Gastroesophageal sphincter (tissue), 4 donors: Measurements from ENCODE around the gene FTCD. TPM values are rescaled to one million over a fixed set of nuclear protein-coding genes. Genes with fewer than 3 reads are reported as not detected.

Experiments used
- ATAC-seq: fragments of 150-250 bp; one replicate; pipeline ENCODE4 v1.9.1; 2016; ENCODE audit warnings: mild to moderate bottlenecking, moderate library complexity
- H3K27ac ChIP-seq, 4 donors: fragments of 200-600 bp; sonication (generic) in 3 of 4; 1 replicate in 3 of 4; 2 replicates in 1 of 4; pipeline ENCODE4 v1.5.1; 2016 to 2019
- H3K27me3 ChIP-seq: fragments of 200-600 bp; sonication (generic); one replicate; pipeline ENCODE4 v1.5.1; 2019
- H3K36me3 ChIP-seq, 2 donors: fragments of 200-600 bp; sonication (generic); one replicate each; pipeline ENCODE4 v1.5.1; 2019; ENCODE audit warnings: control low read depth in 1 of 2
- H3K4me1 ChIP-seq, 3 donors: fragments of 200-600 bp; sonication (generic); 1 replicate in 2 of 3; 2 replicates in 1 of 3; pipeline ENCODE4 v1.5.1; 2016 to 2019; ENCODE audit warnings: control low read depth in 2 of 3
- H3K4me3 ChIP-seq, 2 donors: fragments of 200-600 bp; sonication (generic); one replicate each; pipeline ENCODE4 v1.5.1; 2019; ENCODE audit warnings: mild to moderate bottlenecking in 1 of 2, moderate library complexity in 1 of 2
- H3K9me3 ChIP-seq, 3 donors: fragments of 200-600 bp; sonication (generic); one replicate each; pipeline ENCODE4 v1.5.1; 2017 to 2019; ENCODE audit warnings: control low read depth in 2 of 3
- CTCF ChIP-seq, 4 experiments: fragments of 200-600 bp in 2 of 4; fragments of 450-650 bp in 2 of 4; sonication (generic) in 1 of 4; IDR thresholded peaks; one replicate each; pipeline ENCODE4 v1.5.1; 2017 to 2019; ENCODE audit warnings: antibody characterized with exemption in 4 of 4, mild to moderate bottlenecking in 2 of 4, moderate library complexity in 2 of 4
- EP300 ChIP-seq: sonication (generic); formaldehyde crosslinking; IDR thresholded peaks from one replicate; pipeline ENCODE4 v1.6.1; 2017; ENCODE audit warnings: antibody characterized with exemption, mild to moderate bottlenecking
- POLR2A ChIP-seq, 2 donors: fragments of 450-650 bp; IDR thresholded peaks; one replicate each; pipeline ENCODE4 v1.6.1; 2017; ENCODE audit warnings: antibody characterized with exemption in 2 of 2, mild to moderate bottlenecking in 2 of 2, moderate library complexity in 1 of 2
- POLR2AphosphoS5 ChIP-seq: sonication (generic); formaldehyde crosslinking; IDR thresholded peaks from one replicate; pipeline ENCODE4 v1.6.1; 2017; ENCODE audit warnings: antibody characterized with exemption
- WGBS, 2 donors: methylation state at CpG; one replicate each; pipeline ENCODE4 v1.1.5; 2018; ENCODE audit warnings: low coverage in 1 of 2; 5-methylcytosine and 5-hydroxymethylcytosine counted together
- total RNA-seq, 4 donors: library from RNA; depleted of rRNA; stranded (reverse); fragments of >200 nt; gene quantifications; one replicate each; pipeline ENCODE4 v1.1.0, GENCODE V29; 2016

The FTCD gene
- total RNA-seq, 4 donors from 2014 or later: 0.31 to 1.5 TPM; not detected in 2

GRCh38 chr21:46146856-46147255 lies 8.5 kb downstream of the FTCD start:
- Histone ChIP-seq H3K9me3 (no peaks in the 10 kb centered on the region), H3K4me1 (peaks cover 0 to 17% (median 3%) of the 10 kb centered on the region in 3 donors), H3K4me3 (no peak overlapping the region), H3K36me3 (no peaks in the 10 kb centered on the region), H3K27me3 (no peaks in the 10 kb centered on the region), H3K27ac (no peak overlapping the region)
- 50 to 80% methylated on average over 1 to 2 of the region's 14 CpGs for WGBS, 2 donors
- no peak for ATAC-seq
- TF ChIP-seq CTCF (IDR thresholded peaks at IDR 0.05): no peak
- no peak for TF ChIP-seq POLR2AphosphoS5
- TF ChIP-seq EP300: no peak
- TF ChIP-seq POLR2A (IDR thresholded peaks at IDR 0.05): no peak

GRCh38 chr21:46145840-46146691 lies 9.3 kb downstream of the FTCD start:
- 100% methylated on average over 1 of the region's 60 CpGs; no CpG with 5 or more reads in 1 of the 2 donors for WGBS, 2 donors
- Histone ChIP-seq H3K36me3 (no peaks in the 10 kb centered on the region), H3K27me3 (no peaks in the 10 kb centered on the region)

GRCh38 chr21:46145159-46145839 lies 10.1 kb downstream of the FTCD start:
- no CpG with 5 or more reads among the region's 51 CpGs for WGBS, 2 donors

More at GRCh38 chr21:46145840-46146691, 9.3 kb downstream of the FTCD start:
- Histone ChIP-seq H3K4me3 (no peak overlapping the region), H3K4me1 (peaks cover 0 to 17% (median 3%) of the 10 kb centered on the region in 3 donors), H3K27ac (no peak overlapping the region), H3K9me3 (no peaks in the 10 kb centered on the region)
- TF ChIP-seq CTCF (IDR thresholded peaks at IDR 0.05) (no peak), EP300 (no peak), POLR2AphosphoS5 (no peak), POLR2A (IDR thresholded peaks at IDR 0.05) (no peak)
- ATAC-seq: no peak

GRCh38 chr21:46144464-46145070 lies 10.8 kb downstream of the FTCD start:
- H3K27ac ChIP-seq: peak overlapping the region in 1 of 4 donors; percentile 77
- peaks cover 0 to 17% (median 3%) of the 10 kb centered on the region in 3 donors for H3K4me1 ChIP-seq
- no peaks in the 10 kb centered on the region for H3K36me3 ChIP-seq
- H3K27me3 ChIP-seq: peaks cover 4% of the 10 kb centered on the region
- H3K4me3 ChIP-seq: no peak overlapping the region
- no peaks in the 10 kb centered on the region for H3K9me3 ChIP-seq
- TF ChIP-seq CTCF (IDR thresholded peaks at IDR 0.05) (no peak), POLR2AphosphoS5 (no peak), POLR2A (IDR thresholded peaks at IDR 0.05) (no peak), EP300 (no peak)
- 0% methylated on average over 1 of the region's 4 CpGs for WGBS, 2 donors
- ATAC-seq: no peak

More at GRCh38 chr21:46145159-46145839, 10.1 kb downstream of the FTCD start:
- Histone ChIP-seq H3K4me3 (no peak overlapping the region), H3K27me3 (no peaks in the 10 kb centered on the region), H3K4me1 (peaks cover 0 to 17% (median 3%) of the 10 kb centered on the region in 3 donors), H3K9me3 (no peaks in the 10 kb centered on the region), H3K36me3 (no peaks in the 10 kb centered on the region), H3K27ac (peak overlapping the region in 1 of 4 donors; percentile 25)
- ATAC-seq: no peak
- TF ChIP-seq POLR2AphosphoS5 (no peak), CTCF (IDR thresholded peaks at IDR 0.05) (no peak), EP300 (no peak), POLR2A (IDR thresholded peaks at IDR 0.05) (no peak)
